Dorsolateral prefrontal cortex (tissue), 118 donors: Measurements from ENCODE around the gene KIFAP3. TPM values are rescaled to one million over a fixed set of nuclear protein-coding genes. Genes with fewer than 3 reads are reported as not detected.

ENCODE experiments used
- total RNA-seq, 120 experiments: library from RNA; stranded (reverse); gene quantifications; one replicate each; pipeline versions ENCODE4 v1.2.3 to v1.2.4, GENCODE V29; 2022

Gene KIFAP3
- total RNA-seq, 120 experiments from 2014 or later, result 57.4 to 189 (median 134) TPM

Other genes starting within 250 kb of the KIFAP3 start
- gene SCYL3, start 180.8 kb downstream of the KIFAP3 start, total RNA-seq, result 10 to 100 TPM in 66 of 120 experiments, 1 to 10 TPM in 54; 5.2 to 13.9 (median 10.1) TPM
- under 1 TPM in 1 of 120 experiments, not detected in 119; 0.69 TPM for gene NTMT2, start 71.3 kb upstream of the KIFAP3 start, total RNA-seq